Adrenal gland (tissue), 5 donors: ENCODE measurements around the gene OTC.

Source experiments
- CTCF ChIP-seq, 6 experiments: fragments of 450-650 bp in 4 of 6; fragments of 200-600 bp in 2 of 6; sonication (generic) in 1 of 6; IDR thresholded peaks; 1 replicate in 5 of 6; 2 replicates in 1 of 6; pipeline versions ENCODE4 v1.5.1 to v1.8.0; 2016 to 2021; ENCODE audit warnings: antibody characterized with exemption in 6 of 6, mild to moderate bottlenecking in 2 of 6, moderate library complexity in 1 of 6
- POLR2A ChIP-seq, 2 donors: fragments of 450-650 bp; IDR thresholded peaks; one replicate each; pipeline ENCODE4 v1.6.1; 2017; ENCODE audit warnings: antibody characterized with exemption in 2 of 2, mild to moderate bottlenecking in 2 of 2, moderate library complexity in 1 of 2
- donor health status: DM: no; HTN: no; CAD: no.

- TF ChIP-seq CTCF (IDR thresholded peaks at IDR 0.05) (no peak), POLR2A (IDR thresholded peaks at IDR 0.05) (no peak)
Measured at GRCh38 chrX:38465686-38466085, 113.3 kb downstream of the OTC start.
